ENCODE results near the gene TPRX1.

Gene TPRX1

GRCh38 chr19:47761566-47761965, 42.8 kb downstream of the TPRX1 start:
- TF ChIP-seq EZH2phosphoT487 (IDR thresholded peaks at IDR 0.05; ENCODE audit: borderline replicate concordance, low read length): no peak
- TF ChIP-seq, protein P1, sequence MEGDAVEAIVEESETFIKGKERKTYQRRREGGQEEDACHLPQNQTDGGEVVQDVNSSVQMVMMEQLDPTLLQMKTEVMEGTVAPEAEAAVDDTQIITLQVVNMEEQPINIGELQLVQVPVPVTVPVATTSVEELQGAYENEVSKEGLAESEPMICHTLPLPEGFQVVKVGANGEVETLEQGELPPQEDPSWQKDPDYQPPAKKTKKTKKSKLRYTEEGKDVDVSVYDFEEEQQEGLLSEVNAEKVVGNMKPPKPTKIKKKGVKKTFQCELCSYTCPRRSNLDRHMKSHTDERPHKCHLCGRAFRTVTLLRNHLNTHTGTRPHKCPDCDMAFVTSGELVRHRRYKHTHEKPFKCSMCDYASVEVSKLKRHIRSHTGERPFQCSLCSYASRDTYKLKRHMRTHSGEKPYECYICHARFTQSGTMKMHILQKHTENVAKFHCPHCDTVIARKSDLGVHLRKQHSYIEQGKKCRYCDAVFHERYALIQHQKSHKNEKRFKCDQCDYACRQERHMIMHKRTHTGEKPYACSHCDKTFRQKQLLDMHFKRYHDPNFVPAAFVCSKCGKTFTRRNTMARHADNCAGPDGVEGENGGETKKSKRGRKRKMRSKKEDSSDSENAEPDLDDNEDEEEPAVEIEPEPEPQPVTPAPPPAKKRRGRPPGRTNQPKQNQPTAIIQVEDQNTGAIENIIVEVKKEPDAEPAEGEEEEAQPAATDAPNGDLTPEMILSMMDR (IDR thresholded peaks at IDR 0.05; ENCODE audit: low read depth, low read length, poor library complexity, severe bottlenecking): no peak
- Histone ChIP-seq H3F3A (ENCODE audit: control insufficient read depth, insufficient read depth) (0 out of 2 replicates have a peak, but pooled peaks cover 3% of the 10 kb centered on the region), H3K36me3 (ENCODE audit: control insufficient read depth, low read length) (peaks cover 26% of the 10 kb centered on the region), H3K79me2 (ENCODE audit: control insufficient read depth, low read length) (no peaks in the 10 kb centered on the region), H4K20me1 (ENCODE audit: control insufficient read depth, insufficient read depth, low read depth, low read length) (no peaks in the 10 kb centered on the region), H3K4me2 (ENCODE audit: low read length) (no peak overlapping the region), H3K4me1 (ENCODE audit: control insufficient read depth, low read length) (no peaks in the 10 kb centered on the region), H3K27me3 (ENCODE audit: control insufficient read depth, low read length) (no peaks in the 10 kb centered on the region; the same call in 1 of the 2 replicates), H3K9me3 (ENCODE audit: control insufficient read depth, insufficient read depth, low read length) (no peaks in the 10 kb centered on the region), H3K27ac (ENCODE audit: low read depth, low read length) (no peak overlapping the region), H3K9me2 (replicated peaks; ENCODE audit: control insufficient read depth, low read length) (no peaks in the 10 kb centered on the region), H3K4me3 (ENCODE audit: low read length) (no peak overlapping the region)

GRCh38 chr19:47760632-47760999, 43.7 kb downstream of the TPRX1 start:
- 0 out of 2 replicates have a peak, but pooled peaks cover 3% of the 10 kb centered on the region for H3F3A ChIP-seq (ENCODE audit: control insufficient read depth, insufficient read depth)
- no peaks in the 10 kb centered on the region for H4K20me1 ChIP-seq (ENCODE audit: control insufficient read depth, insufficient read depth, low read depth, low read length)
- H3K4me1 ChIP-seq (ENCODE audit: control insufficient read depth, low read length): no peaks in the 10 kb centered on the region
- H3K27ac ChIP-seq (ENCODE audit: low read depth, low read length): no peak overlapping the region
- no peak overlapping the region for H3K4me2 ChIP-seq (ENCODE audit: low read length)
- no peaks in the 10 kb centered on the region for H3K79me2 ChIP-seq (ENCODE audit: control insufficient read depth, low read length)
- no peaks in the 10 kb centered on the region for H3K27me3 ChIP-seq (ENCODE audit: control insufficient read depth, low read length)
- no peaks in the 10 kb centered on the region for H3K9me3 ChIP-seq (ENCODE audit: control insufficient read depth, insufficient read depth, low read length)
- H3K4me3 ChIP-seq (ENCODE audit: low read length): no peak overlapping the region
- peaks cover 36% of the 10 kb centered on the region for H3K36me3 ChIP-seq (ENCODE audit: control insufficient read depth, low read length)
- H3K9me2 ChIP-seq (replicated peaks; ENCODE audit: control insufficient read depth, low read length): no peaks in the 10 kb centered on the region
- TF ChIP-seq, protein P1 (IDR thresholded peaks at IDR 0.05; ENCODE audit: low read depth, low read length, poor library complexity, severe bottlenecking): no peak
- TF ChIP-seq EZH2phosphoT487 (IDR thresholded peaks at IDR 0.05; ENCODE audit: borderline replicate concordance, low read length): no peak

GRCh38 chr19:47758443-47758804, 45.9 kb downstream of the TPRX1 start:
- Histone ChIP-seq H3K79me2 (ENCODE audit: control insufficient read depth, low read length) (no peaks in the 10 kb centered on the region), H3K4me2 (ENCODE audit: low read length) (no peak overlapping the region), H3K9me2 (replicated peaks; ENCODE audit: control insufficient read depth, low read length) (no peaks in the 10 kb centered on the region), H3K36me3 (ENCODE audit: control insufficient read depth, low read length) (peaks cover 58% of the 10 kb centered on the region), H3K4me1 (ENCODE audit: control insufficient read depth, low read length) (no peaks in the 10 kb centered on the region), H3F3A (ENCODE audit: control insufficient read depth, insufficient read depth) (0 out of 2 replicates have a peak, but pooled peaks cover 3% of the 10 kb centered on the region), H3K27ac (ENCODE audit: low read depth, low read length) (no peak overlapping the region), H3K9me3 (ENCODE audit: control insufficient read depth, insufficient read depth, low read length) (no peaks in the 10 kb centered on the region), H3K27me3 (ENCODE audit: control insufficient read depth, low read length) (no peaks in the 10 kb centered on the region), H3K4me3 (ENCODE audit: low read length) (no peak overlapping the region), H4K20me1 (ENCODE audit: control insufficient read depth, insufficient read depth, low read depth, low read length) (no peaks in the 10 kb centered on the region)
- TF ChIP-seq, protein P1 (IDR thresholded peaks at IDR 0.05; ENCODE audit: low read depth, low read length, poor library complexity, severe bottlenecking): no peak
- no peak for TF ChIP-seq EZH2phosphoT487 (IDR thresholded peaks at IDR 0.05; ENCODE audit: borderline replicate concordance, low read length)

Measured in DOHH2 (cell line).